ENCODE data around the gene NRAS.

GRCh38 chr1:114685851-114686250 is 30.7 kb downstream of the NRAS start:
- TF ChIP-seq ZNF830 (tag by site-specific recombination; IDR thresholded peaks at IDR 0.05; ENCODE audit: low read depth): no peak
- TF ChIP-seq, protein P1, sequence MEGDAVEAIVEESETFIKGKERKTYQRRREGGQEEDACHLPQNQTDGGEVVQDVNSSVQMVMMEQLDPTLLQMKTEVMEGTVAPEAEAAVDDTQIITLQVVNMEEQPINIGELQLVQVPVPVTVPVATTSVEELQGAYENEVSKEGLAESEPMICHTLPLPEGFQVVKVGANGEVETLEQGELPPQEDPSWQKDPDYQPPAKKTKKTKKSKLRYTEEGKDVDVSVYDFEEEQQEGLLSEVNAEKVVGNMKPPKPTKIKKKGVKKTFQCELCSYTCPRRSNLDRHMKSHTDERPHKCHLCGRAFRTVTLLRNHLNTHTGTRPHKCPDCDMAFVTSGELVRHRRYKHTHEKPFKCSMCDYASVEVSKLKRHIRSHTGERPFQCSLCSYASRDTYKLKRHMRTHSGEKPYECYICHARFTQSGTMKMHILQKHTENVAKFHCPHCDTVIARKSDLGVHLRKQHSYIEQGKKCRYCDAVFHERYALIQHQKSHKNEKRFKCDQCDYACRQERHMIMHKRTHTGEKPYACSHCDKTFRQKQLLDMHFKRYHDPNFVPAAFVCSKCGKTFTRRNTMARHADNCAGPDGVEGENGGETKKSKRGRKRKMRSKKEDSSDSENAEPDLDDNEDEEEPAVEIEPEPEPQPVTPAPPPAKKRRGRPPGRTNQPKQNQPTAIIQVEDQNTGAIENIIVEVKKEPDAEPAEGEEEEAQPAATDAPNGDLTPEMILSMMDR (tag by site-specific recombination; IDR thresholded peaks at IDR 0.05): no peak
- TF ChIP-seq ZBTB44 (tag by site-specific recombination; IDR thresholded peaks at IDR 0.05): no peak
- TF ChIP-seq ZNF155 (tag by site-specific recombination; IDR thresholded peaks at IDR 0.05): no peak
- no peak for TF ChIP-seq ZNF23 (tag by site-specific recombination; IDR thresholded peaks at IDR 0.05; ENCODE audit: borderline replicate concordance)
- TF ChIP-seq ZNF175 (tag by site-specific recombination; IDR thresholded peaks at IDR 0.05): no peak
